Neural progenitor cell (in vitro differentiated cells): ENCODE results near the gene RPL3.

Source experiments
- EZH2phosphoT487 ChIP-seq: fragments of 200-600 bp; sonication (generic); IDR thresholded peaks from 2 replicates; pipeline ENCODE4 v1.6.1; 2017; ENCODE audit warnings: antibody characterized with exemption
- TF ChIP-seq, protein P1 (sequence below): fragments of 200-600 bp; sonication (generic); IDR thresholded peaks from 2 replicates; pipeline ENCODE4 v1.5.1; 2017; ENCODE audit warnings: antibody characterized with exemption, mild to moderate bottlenecking

DNA sequence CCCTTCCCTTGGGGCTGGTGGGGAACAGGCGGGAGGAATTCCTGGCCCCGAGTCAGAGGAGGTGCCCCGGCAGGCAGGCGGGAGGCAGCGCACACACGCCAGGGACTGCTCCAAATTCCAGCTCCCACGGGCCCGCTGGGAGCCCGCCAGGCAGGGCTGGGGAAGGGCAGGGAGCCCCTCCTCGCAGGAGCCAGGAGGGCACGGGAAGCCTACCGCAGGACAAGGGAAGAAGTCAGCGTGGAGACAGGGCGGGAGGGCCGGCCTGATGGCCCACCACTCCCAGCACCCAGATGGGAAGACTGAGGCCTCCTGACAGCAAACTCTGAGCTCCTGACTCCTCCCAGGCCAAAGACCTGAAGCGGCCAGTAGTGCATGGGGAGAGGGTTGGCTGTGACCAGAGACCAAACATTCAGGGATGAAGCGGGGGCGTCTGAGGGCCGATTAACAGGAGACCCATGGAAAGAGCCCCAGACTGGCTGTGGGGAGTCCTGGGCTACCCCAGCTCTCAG lies 22.4 kb downstream of the RPL3 start:
- TF ChIP-seq, protein P1, sequence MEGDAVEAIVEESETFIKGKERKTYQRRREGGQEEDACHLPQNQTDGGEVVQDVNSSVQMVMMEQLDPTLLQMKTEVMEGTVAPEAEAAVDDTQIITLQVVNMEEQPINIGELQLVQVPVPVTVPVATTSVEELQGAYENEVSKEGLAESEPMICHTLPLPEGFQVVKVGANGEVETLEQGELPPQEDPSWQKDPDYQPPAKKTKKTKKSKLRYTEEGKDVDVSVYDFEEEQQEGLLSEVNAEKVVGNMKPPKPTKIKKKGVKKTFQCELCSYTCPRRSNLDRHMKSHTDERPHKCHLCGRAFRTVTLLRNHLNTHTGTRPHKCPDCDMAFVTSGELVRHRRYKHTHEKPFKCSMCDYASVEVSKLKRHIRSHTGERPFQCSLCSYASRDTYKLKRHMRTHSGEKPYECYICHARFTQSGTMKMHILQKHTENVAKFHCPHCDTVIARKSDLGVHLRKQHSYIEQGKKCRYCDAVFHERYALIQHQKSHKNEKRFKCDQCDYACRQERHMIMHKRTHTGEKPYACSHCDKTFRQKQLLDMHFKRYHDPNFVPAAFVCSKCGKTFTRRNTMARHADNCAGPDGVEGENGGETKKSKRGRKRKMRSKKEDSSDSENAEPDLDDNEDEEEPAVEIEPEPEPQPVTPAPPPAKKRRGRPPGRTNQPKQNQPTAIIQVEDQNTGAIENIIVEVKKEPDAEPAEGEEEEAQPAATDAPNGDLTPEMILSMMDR = no peak
- no peak for TF ChIP-seq EZH2phosphoT487
